ENCODE measurements around the gene PTPRA. TPM values are rescaled to one million over a fixed set of nuclear protein-coding genes. Genes with fewer than 3 reads are reported as not detected.
"Not testable (repeated sequence)": the region's sequence is repeated elsewhere in the genome, so short reads cannot be mapped to it uniquely, and the experiment has no call there.

The PTPRA gene
- total RNA-seq, 1 donor from 2014 or later = 59.5 TPM

- Mint-ChIP-seq H3K9me3 (ENCODE audit: unreplicated experiment) (no peaks in the 10 kb centered on the region), H3K4me1 (ENCODE audit: low read depth, unreplicated experiment) (no peaks in the 10 kb centered on the region), H3K36me3 (ENCODE audit: unreplicated experiment) (no peaks in the 10 kb centered on the region), H3K27me3 (ENCODE audit: unreplicated experiment) (peaks cover under 1% of the 10 kb centered on the region), H3K27ac (ENCODE audit: unreplicated experiment) (no peak overlapping the region), H3K4me3 (ENCODE audit: unreplicated experiment) (no peak overlapping the region)
- no peak for TF ChIP-seq CTCF (IDR thresholded peaks at IDR 0.05; ENCODE audit: partially characterized antibody, unreplicated experiment)
- DNase-seq = no peak
Observed at GRCh38 chr20:3059489-3059888, 186.2 kb downstream of the PTPRA start.

- not testable (repeated sequence) for H3K27ac Mint-ChIP-seq (ENCODE audit: unreplicated experiment)
Observed at GRCh38 chr20:3064119-3064518, 190.8 kb downstream of the PTPRA start.

GRCh38 chr20:3067139-3068014 lies 194.1 kb downstream of the PTPRA start:
- H3K4me3 Mint-ChIP-seq (ENCODE audit: unreplicated experiment) = no peak overlapping the region
- no peak overlapping the region for H3K27ac Mint-ChIP-seq (ENCODE audit: unreplicated experiment)
- no peaks in the 10 kb centered on the region for H3K36me3 Mint-ChIP-seq (ENCODE audit: unreplicated experiment)
- no peak for TF ChIP-seq CTCF (IDR thresholded peaks at IDR 0.05; ENCODE audit: partially characterized antibody, unreplicated experiment)
- DNase-seq = no peak
- H3K27me3 Mint-ChIP-seq (ENCODE audit: unreplicated experiment) = peaks cover 15% of the 10 kb centered on the region
- H3K4me1 Mint-ChIP-seq (ENCODE audit: low read depth, unreplicated experiment) = peaks cover 2% of the 10 kb centered on the region
- H3K9me3 Mint-ChIP-seq (ENCODE audit: unreplicated experiment) = peaks cover 4% of the 10 kb centered on the region

More at GRCh38 chr20:3064119-3064518, 190.8 kb downstream of the PTPRA start:
- not testable (repeated sequence) for H3K27me3 Mint-ChIP-seq (ENCODE audit: unreplicated experiment); DNase-seq; H3K4me3 Mint-ChIP-seq (ENCODE audit: unreplicated experiment); H3K4me1 Mint-ChIP-seq (ENCODE audit: low read depth, unreplicated experiment); H3K9me3 Mint-ChIP-seq (ENCODE audit: unreplicated experiment); H3K36me3 Mint-ChIP-seq (ENCODE audit: unreplicated experiment)

GRCh38 chr20:3068075-3068474 lies 194.8 kb downstream of the PTPRA start:
- Mint-ChIP-seq H3K4me1 (ENCODE audit: low read depth, unreplicated experiment) (peaks cover 4% of the 10 kb centered on the region), H3K4me3 (ENCODE audit: unreplicated experiment) (no peak overlapping the region), H3K27me3 (ENCODE audit: unreplicated experiment) (peaks cover 19% of the 10 kb centered on the region), H3K36me3 (ENCODE audit: unreplicated experiment) (no peaks in the 10 kb centered on the region), H3K27ac (ENCODE audit: unreplicated experiment) (no peak overlapping the region), H3K9me3 (ENCODE audit: unreplicated experiment) (peaks cover 4% of the 10 kb centered on the region)
- TF ChIP-seq CTCF (IDR thresholded peaks at IDR 0.05; ENCODE audit: partially characterized antibody, unreplicated experiment) = no peak
- DNase-seq = no peak

GRCh38 chr20:3068986-3069900 lies 196.0 kb downstream of the PTPRA start:
- H3K9me3 Mint-ChIP-seq (ENCODE audit: unreplicated experiment) = peaks cover 4% of the 10 kb centered on the region
- H3K27me3 Mint-ChIP-seq (ENCODE audit: unreplicated experiment) = peaks cover 19% of the 10 kb centered on the region
- TF ChIP-seq CTCF (IDR thresholded peaks at IDR 0.05; ENCODE audit: partially characterized antibody, unreplicated experiment) = no peak
- peaks cover 4% of the 10 kb centered on the region for H3K4me1 Mint-ChIP-seq (ENCODE audit: low read depth, unreplicated experiment)
- no peaks in the 10 kb centered on the region for H3K36me3 Mint-ChIP-seq (ENCODE audit: unreplicated experiment)
- no peak for DNase-seq
- no peak overlapping the region for H3K4me3 Mint-ChIP-seq (ENCODE audit: unreplicated experiment)
- H3K27ac Mint-ChIP-seq (ENCODE audit: unreplicated experiment) = no peak overlapping the region
